Tibial nerve (tissue), 4 donors: Measurements from ENCODE around the gene RETREG1.

ENCODE experiments used
- EP300 ChIP-seq, 2 donors: sonication (generic); formaldehyde crosslinking; IDR thresholded peaks; one replicate each; pipeline ENCODE4 v1.6.1; 2017; ENCODE audit warnings: antibody characterized with exemption in 2 of 2, mild to moderate bottlenecking in 1 of 2
- POLR2A ChIP-seq, 2 donors: fragments of 450-650 bp; IDR thresholded peaks; one replicate each; pipeline ENCODE4 v1.6.1; 2017; ENCODE audit warnings: antibody characterized with exemption in 2 of 2, mild to moderate bottlenecking in 2 of 2, moderate library complexity in 2 of 2
- TF ChIP-seq, protein P1 (sequence below), 5 experiments: fragments of 200-600 bp in 3 of 5; fragments of 450-650 bp in 2 of 5; sonication (generic) in 3 of 5; IDR thresholded peaks; one replicate each; pipeline ENCODE4 v1.5.1; 2016 to 2019; ENCODE audit warnings: antibody characterized with exemption in 5 of 5, mild to moderate bottlenecking in 3 of 5, moderate library complexity in 2 of 5

DNA sequence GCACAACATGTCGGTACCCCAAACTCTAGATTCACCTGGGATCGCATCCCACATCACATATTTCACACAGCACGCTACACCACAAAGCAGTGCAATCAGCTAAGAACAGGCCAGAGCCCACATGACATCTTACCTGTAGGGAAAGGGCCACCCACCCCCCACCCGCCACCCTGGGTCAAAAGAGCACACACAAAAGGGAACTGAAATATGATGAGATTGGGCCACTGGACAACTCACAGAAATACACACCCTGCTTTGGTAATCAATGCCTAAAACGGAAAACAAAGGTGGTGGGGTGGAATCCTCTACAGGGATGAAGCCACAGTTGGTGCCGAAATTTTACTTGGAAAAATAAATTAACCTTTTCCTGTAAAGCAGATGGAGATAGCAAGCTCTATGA, 13.1 kb downstream of the RETREG1 start:
- TF ChIP-seq POLR2A (IDR thresholded peaks at IDR 0.05), result no peak
- no peak for TF ChIP-seq EP300 (IDR thresholded peaks at IDR 0.05)
- TF ChIP-seq, protein P1, sequence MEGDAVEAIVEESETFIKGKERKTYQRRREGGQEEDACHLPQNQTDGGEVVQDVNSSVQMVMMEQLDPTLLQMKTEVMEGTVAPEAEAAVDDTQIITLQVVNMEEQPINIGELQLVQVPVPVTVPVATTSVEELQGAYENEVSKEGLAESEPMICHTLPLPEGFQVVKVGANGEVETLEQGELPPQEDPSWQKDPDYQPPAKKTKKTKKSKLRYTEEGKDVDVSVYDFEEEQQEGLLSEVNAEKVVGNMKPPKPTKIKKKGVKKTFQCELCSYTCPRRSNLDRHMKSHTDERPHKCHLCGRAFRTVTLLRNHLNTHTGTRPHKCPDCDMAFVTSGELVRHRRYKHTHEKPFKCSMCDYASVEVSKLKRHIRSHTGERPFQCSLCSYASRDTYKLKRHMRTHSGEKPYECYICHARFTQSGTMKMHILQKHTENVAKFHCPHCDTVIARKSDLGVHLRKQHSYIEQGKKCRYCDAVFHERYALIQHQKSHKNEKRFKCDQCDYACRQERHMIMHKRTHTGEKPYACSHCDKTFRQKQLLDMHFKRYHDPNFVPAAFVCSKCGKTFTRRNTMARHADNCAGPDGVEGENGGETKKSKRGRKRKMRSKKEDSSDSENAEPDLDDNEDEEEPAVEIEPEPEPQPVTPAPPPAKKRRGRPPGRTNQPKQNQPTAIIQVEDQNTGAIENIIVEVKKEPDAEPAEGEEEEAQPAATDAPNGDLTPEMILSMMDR (IDR thresholded peaks at IDR 0.05), result no peak
